PC-3 (cell line): ENCODE measurements around the gene DNASE2. TPM values are rescaled to one million over a fixed set of nuclear protein-coding genes. Genes with fewer than 3 reads are reported as not detected.

Experiments
- ATAC-seq: fragments of 200-7000 bp; cut with Tn5 transposase; 2 replicates; pipeline ENCODE4 v1.9.1; 2020; ENCODE audit warnings: mild to moderate bottlenecking, moderate library complexity
- BruUV-seq: library from RNA; stranded (reverse); fragments of 400-500 nt; replicated peaks from 2 replicates; lab custom pipeline; 2021; lab: Mats Ljungman, UMichigan
- CTCF ChIA-PET: fragments of 300-600 bp; sonication (Branson Sonifier 250); formaldehyde crosslinking; loops from one replicate; lab custom pipeline; 2022; ENCODE audit warnings: antibody characterized with exemption; lab: Charles Lee
- POLR2A ChIA-PET: fragments of 300-600 bp; sonication (Branson Sonifier 250); formaldehyde crosslinking; loops from one replicate; lab custom pipeline; 2022; ENCODE audit warnings: antibody characterized with exemption; ENCODE audit not compliant: unreplicated experiment; lab: Charles Lee
- DNase-seq: peaks from one replicate; pipeline ENCODE4 v3.0.0-alpha.2; 2015
- H2AFZ ChIP-seq: fragments of 300-600 bp; sonication (generic); 2 replicates; pipeline ENCODE4 v1.6.0; 2016; ENCODE audit warnings: antibody characterized with exemption, low read length
- H3F3A ChIP-seq: fragments of 300-600 bp; sonication (generic); one replicate; pipeline ENCODE4 v1.6.0; 2017; ENCODE audit warnings: antibody characterized with exemption, low read length, control low read depth, mild to moderate bottlenecking; ENCODE audit not compliant: unreplicated experiment
- H3K27ac ChIP-seq: fragments of 300-600 bp; sonication (generic); 2 replicates; pipeline ENCODE4 v1.5.1; 2016; ENCODE audit warnings: mild to moderate bottlenecking, low read length
- H3K27me3 ChIP-seq: fragments of 300-600 bp; sonication (generic); 2 replicates; pipeline ENCODE4 v1.6.1; 2016; ENCODE audit warnings: low read length, mixed read lengths
- H3K36me3 ChIP-seq: fragments of 300-600 bp; sonication (generic); 2 replicates; pipeline ENCODE4 v1.6.1; 2016; ENCODE audit warnings: low read depth, mixed run types, low read length, mixed read lengths
- H3K4me1 ChIP-seq: fragments of 300-600 bp; sonication (generic); 2 replicates; pipeline ENCODE4 v1.5.1; 2016; ENCODE audit warnings: low read length; ENCODE audit not compliant: insufficient read depth
- H3K4me2 ChIP-seq: fragments of 300-600 bp; sonication (generic); 2 replicates; pipeline ENCODE4 v1.6.0; 2016; ENCODE audit warnings: low read length
- H3K4me3 ChIP-seq: fragments of 300-600 bp; sonication (generic); 2 replicates; pipeline ENCODE4 v1.5.1; 2016; ENCODE audit warnings: mild to moderate bottlenecking, low read length, mixed read lengths
- H3K79me2 ChIP-seq: fragments of 300-600 bp; sonication (generic); 2 replicates; pipeline ENCODE4 v1.6.1; 2017; ENCODE audit warnings: low read length, mixed read lengths
- H3K9ac ChIP-seq: fragments of 300-600 bp; sonication (generic); 2 replicates; pipeline ENCODE4 v1.6.0; 2016; ENCODE audit warnings: mild to moderate bottlenecking, low read length
- H3K9me2 ChIP-seq: fragments of 300-600 bp; sonication (generic); replicated peaks from 2 replicates; pipeline ENCODE4 v1.6.1; 2016; ENCODE audit warnings: mixed run types, low read length, mixed read lengths
- H3K9me3 ChIP-seq: fragments of 300-600 bp; sonication (generic); 2 replicates; pipeline ENCODE4 v1.6.1; 2016; ENCODE audit warnings: low read length, mixed read lengths
- H4K20me1 ChIP-seq: fragments of 300-600 bp; sonication (generic); 2 replicates; pipeline ENCODE4 v1.6.1; 2016; ENCODE audit warnings: low read length, mixed read lengths
- CTCF ChIP-seq: fragments of 300-600 bp; sonication (generic); conservative IDR thresholded peaks from 2 replicates; pipeline ENCODE4 v1.5.1; 2017; ENCODE audit warnings: antibody characterized with exemption, low read depth, mild to moderate bottlenecking, low read length
- EZH2 ChIP-seq: fragments of 300-600 bp; sonication (generic); IDR thresholded peaks from one replicate; pipeline ENCODE4 v1.6.1; 2017; ENCODE audit warnings: antibody characterized with exemption, mild to moderate bottlenecking, low read length; ENCODE audit not compliant: unreplicated experiment
- EZH2phosphoT487 ChIP-seq: fragments of 300-600 bp; sonication (generic); IDR thresholded peaks from 2 replicates; pipeline ENCODE4 v1.6.1; 2018; ENCODE audit warnings: mild to moderate bottlenecking, antibody characterized with exemption, low read length, borderline replicate concordance
- intact Hi-C: fragments of 100-400 bp; cut with micrococcal nuclease; formaldehyde crosslinking; loops from 2 replicates; pipeline ENCODE4 v1.9.0; 2023
- total RNA-seq: library from RNA; depleted of rRNA; stranded (reverse); fragments of >200 nt; gene quantifications from 2 replicates; pipeline ENCODE4 v1.2.3, GENCODE V29; 2014

The DNASE2 gene
- total RNA-seq, 1 experiment from 2014 or later, result 48.0 TPM

GRCh38 chr19:12899891-12900518 lies 18.8 kb upstream of the DNASE2 start:
- no peaks in the 10 kb centered on the region for H3K27me3 ChIP-seq
- BruUV-seq, result no TSS peak
- no peak overlapping the region for H3K9ac ChIP-seq
- intact Hi-C loops, result no loop called here
- H3K79me2 ChIP-seq, result no peaks in the 10 kb centered on the region
- no peaks in the 10 kb centered on the region for H4K20me1 ChIP-seq
- ATAC-seq, result no peak
- no peak for TF ChIP-seq CTCF
- TF ChIP-seq EZH2, result no peak
- TF ChIP-seq EZH2phosphoT487, result no peak
- H2AFZ ChIP-seq, result no peak overlapping the region
- no peaks in the 10 kb centered on the region for H3K9me3 ChIP-seq
- no peaks in the 10 kb centered on the region for H3K4me1 ChIP-seq
- H3K9me2 ChIP-seq, result no peaks in the 10 kb centered on the region
- H3F3A ChIP-seq, result no peaks in the 10 kb centered on the region
- H3K4me3 ChIP-seq, result no peak overlapping the region
- H3K4me2 ChIP-seq, result no peak overlapping the region
- POLR2A ChIA-PET, result no interaction called here
- no peak for DNase-seq
- CTCF ChIA-PET, result no interaction called here
- no peak overlapping the region for H3K27ac ChIP-seq
- no peaks in the 10 kb centered on the region for H3K36me3 ChIP-seq

DNA sequence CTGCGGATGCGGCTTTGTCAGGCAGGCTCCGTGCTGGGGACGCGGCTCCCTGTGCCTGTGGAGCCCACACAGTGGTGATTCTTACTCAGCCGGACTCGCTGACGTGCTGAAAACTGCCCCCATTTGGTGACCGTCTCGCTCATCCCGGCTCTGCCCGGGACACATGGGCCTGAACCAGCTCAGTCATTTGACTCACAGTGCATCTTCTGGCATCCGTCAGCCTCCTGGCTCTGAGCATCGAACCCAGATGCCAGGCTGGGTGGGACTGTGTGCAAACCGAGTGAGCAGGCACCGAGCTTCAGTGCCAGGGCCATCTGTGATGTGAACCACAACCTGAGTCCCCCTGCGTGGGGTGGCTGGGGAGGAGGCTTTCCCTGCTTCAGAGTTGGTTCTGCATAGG lies 15.2 kb upstream of the DNASE2 start:
- DNase-seq (no peak), ATAC-seq (no peak)
- Histone ChIP-seq H3K9me3 (no peaks in the 10 kb centered on the region), H3K9ac (no peak overlapping the region), H3K79me2 (peaks cover 8% of the 10 kb centered on the region), H4K20me1 (no peaks in the 10 kb centered on the region), H3K9me2 (no peaks in the 10 kb centered on the region), H3K4me3 (no peak overlapping the region), H3K36me3 (peaks cover 7% of the 10 kb centered on the region; the same call in 1 of the 2 replicates), H3K4me2 (no peak overlapping the region), H3K4me1 (peaks cover 7% of the 10 kb centered on the region), H3K27ac (no peak overlapping the region), H3F3A (no peaks in the 10 kb centered on the region), H3K27me3 (no peaks in the 10 kb centered on the region), H2AFZ (no peak overlapping the region)
- BruUV-seq, result no TSS peak
- intact Hi-C loops, result no loop called here
- ChIA-PET POLR2A (no interaction called here), CTCF (no interaction called here)
- no peak for TF ChIP-seq EZH2
- TF ChIP-seq EZH2phosphoT487, result no peak
- TF ChIP-seq CTCF, result no peak

DNA sequence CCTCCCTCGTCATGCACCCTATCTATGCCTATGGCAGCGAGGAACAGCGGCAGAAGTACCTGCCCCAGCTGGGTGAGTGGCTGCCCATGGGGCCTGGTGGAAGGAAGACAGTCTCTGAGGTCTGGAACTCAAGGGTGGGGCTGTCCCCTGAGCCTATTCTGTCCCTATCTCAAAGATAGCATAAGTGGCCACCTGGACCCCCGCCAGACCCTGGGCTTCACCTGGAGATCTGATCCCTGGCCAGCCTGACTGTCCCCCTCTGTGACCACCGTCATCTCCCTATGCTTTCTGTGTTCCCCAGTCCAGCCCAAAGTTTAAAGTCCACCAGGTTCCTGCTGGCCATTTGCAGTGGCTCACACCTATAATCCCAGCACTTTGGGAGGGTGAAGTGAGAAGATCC lies 12.3 kb upstream of the DNASE2 start:
- ATAC-seq (no peak), DNase-seq (no peak)
- Histone ChIP-seq H3K27me3 (no peaks in the 10 kb centered on the region), H3K36me3 (peaks cover 7% of the 10 kb centered on the region; the same call in 1 of the 2 replicates), H3K9me3 (no peaks in the 10 kb centered on the region), H3K4me2 (no peak overlapping the region), H3K9ac (no peak overlapping the region), H2AFZ (no peak overlapping the region), H3K27ac (no peak overlapping the region), H3K9me2 (no peaks in the 10 kb centered on the region), H4K20me1 (no peaks in the 10 kb centered on the region), H3K79me2 (peaks cover 11% of the 10 kb centered on the region), H3K4me1 (peaks cover 7% of the 10 kb centered on the region), H3F3A (no peaks in the 10 kb centered on the region), H3K4me3 (no peak overlapping the region)
- POLR2A ChIA-PET, result no interaction called here
- no peak for TF ChIP-seq EZH2
- BruUV-seq, result no TSS peak
- intact Hi-C loops, result no loop called here
- CTCF ChIA-PET, result no interaction called here
